D341Med (cell line): ENCODE results near the gene FBXO44.

Experiments used
- DNase-seq: peaks from one replicate; pipeline ENCODE4 v3.0.0; 2012; ENCODE audit warnings: low spot score

The FBXO44 gene

GRCh38 chr1:11640101-11640500 is 14.6 kb upstream of the FBXO44 start:
- no peak for DNase-seq

DNA sequence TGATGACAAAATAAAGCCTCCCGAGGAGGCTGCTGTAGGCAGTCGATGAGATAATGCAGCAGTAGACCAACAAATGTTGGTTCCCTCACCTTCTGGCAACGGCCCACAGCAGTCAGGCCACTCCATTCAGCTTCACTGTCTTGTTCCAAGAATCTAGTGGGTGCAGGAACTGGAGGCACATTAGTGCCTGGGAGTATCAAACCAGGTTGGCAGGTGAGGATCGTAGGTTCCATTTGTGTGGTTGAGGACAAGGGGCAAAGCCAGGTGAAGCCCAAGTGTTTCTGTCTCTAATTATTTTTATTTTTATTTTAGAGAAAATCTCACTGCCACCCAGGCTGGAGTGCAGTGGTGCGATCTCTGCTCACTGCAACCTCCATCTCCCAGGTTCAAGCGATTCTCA is 13.7 kb upstream of the FBXO44 start:
- DNase-seq: no peak

DNA sequence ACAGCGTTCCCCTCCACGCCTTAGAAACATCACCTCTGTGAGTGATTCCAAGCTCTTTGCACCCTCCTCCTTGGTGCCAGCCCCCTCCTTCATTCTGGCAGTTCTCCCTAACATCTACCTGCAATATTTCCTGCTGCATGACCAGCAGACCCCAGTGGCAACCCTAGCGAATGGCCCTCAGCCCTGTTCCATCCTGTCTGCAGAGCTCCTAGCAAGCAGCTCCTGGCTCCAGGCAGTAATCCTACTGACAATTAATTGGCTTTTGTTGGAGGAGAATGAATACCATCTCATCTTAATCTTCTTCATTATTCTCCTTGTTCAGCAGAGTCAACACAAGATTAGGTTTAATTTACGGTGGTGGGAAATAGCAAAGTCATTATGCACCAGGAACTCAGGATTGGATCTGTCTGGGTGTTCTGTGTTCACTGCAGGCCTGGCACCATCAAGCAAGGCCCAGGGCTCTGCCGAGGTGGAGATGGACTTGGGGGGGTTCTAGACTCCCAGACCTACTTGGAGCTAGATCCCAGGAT is 12.8 kb upstream of the FBXO44 start:
- DNase-seq: peak; percentile 45

DNA sequence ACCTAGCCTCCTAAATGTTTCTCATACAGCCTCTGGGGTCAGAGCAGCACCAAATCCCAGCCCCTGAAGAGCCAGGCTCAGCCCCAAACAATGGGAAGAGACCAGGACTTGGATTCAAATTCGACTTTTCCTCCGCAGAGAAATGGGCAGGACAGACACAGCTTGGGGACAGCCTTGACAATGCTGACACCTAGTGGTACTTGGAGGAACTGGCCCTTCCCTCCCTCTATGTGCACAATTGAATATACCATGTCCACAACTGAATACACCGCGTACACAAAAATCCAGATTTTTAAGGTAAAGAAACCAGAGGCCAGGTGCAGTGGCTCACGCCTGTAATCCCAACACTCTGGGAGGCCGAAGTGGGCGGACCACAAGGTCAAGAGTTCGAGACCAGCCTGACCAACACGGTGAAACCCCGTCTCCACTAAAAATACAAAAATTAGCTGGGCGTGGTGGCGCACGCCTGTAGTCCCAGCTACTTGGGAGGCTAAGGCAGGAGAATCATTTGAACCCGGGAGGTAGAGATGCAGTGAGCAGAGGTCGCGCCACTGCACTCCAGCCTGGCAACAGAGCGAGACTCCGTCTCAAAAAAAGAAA is 12.2 kb upstream of the FBXO44 start:
- peak; percentile 77 for DNase-seq

- DNase-seq: no peak
Measured at GRCh38 chr1:11643782-11644181, 10.9 kb upstream of the FBXO44 start.

GRCh38 chr1:11645270-11645669 is 9.4 kb upstream of the FBXO44 start:
- DNase-seq: no peak

DNA sequence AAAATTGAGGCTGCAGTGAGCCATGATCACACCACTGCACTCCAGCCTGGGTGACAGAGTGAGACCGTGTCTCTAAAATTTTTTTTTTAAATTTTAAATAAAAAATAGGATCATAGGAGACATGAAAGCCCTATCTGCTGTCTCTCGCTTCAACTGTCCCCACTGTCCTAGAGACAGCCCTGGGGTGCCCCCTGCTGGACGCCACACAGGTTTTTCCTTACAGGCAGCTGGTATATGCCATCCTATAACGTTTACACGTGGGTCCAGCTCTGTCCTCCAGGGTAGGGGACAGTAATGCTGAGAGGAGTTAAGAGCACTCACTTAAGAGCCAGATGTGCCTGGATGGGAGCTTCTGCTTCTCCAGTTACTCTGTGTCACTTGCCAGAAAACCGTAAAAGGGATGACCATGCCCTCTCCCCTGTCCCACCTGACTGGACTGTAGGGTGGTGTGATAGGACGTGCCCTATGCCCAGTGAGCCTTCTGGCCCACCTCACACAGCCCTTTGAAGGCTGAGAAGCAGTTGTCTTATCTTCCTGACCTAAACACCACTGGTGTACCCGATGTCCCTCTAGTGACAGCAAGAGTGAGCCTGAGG is 8.9 kb upstream of the FBXO44 start:
- peak; percentile 77 for DNase-seq

GRCh38 chr1:11646317-11646716 is 8.4 kb upstream of the FBXO44 start:
- DNase-seq: no peak

DNA sequence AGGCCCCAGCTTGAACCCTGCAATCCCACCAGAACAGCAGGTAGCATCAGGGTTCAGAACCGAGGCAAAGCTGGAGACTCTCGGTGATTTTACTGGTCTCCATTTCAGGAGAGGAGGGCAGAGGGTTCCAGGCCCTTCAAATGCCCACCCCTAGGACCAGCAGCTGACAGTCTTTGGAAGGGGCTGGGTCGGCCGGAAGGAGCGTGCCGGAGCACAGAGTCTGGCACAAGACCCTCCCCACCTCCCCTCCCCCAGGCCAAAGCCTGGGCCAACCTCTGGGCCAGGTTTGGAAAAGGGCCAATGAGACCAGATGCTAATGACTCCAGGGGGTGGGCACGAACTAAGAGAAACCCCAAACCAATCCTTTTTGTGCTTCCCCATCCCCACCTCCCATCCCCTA is 7.3 kb upstream of the FBXO44 start:
- DNase-seq: no peak

DNA sequence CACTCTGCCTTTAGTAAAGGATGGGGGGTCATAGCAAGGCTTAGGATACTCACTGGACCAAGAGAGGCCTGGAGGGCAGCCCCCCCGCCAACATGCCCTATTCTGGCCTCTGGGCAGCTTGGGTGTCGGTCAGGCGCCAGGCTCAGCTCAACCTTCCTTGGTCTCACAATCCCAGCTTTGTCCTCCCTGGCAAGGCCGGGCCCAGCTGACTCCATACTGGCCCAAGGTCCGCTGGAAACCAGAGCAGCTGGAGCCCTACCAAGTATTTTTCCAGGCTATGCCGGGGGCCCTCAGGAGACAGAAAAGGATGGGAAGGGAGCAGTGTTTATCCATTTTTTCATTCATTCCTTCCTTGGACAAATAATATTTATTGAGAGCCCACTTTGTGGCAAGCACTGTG is 6.6 kb upstream of the FBXO44 start:
- DNase-seq: no peak

DNA sequence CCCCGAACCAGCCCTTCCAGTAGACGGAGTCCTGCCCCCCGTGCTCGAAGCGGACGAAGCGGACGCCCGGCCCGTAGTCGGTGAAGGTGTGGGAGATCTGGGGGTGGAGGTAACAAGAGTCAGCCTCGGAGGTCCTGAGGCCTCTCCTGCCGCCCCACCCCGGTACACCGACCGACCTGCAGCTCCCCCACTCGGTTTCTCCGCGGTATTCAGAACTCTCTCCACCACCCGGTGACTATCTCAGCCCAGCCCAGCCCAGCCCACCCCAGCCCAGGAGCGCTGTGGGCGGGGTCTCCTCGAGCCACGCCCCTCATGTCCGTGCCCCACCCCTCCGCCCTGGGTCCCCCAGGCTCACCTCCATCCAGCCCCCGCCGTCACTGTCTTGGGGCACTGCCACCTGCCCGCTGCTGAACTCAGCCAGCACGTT is 5.9 kb upstream of the FBXO44 start:
- DNase-seq: no peak

GRCh38 chr1:11649237-11649623 is 5.4 kb upstream of the FBXO44 start:
- DNase-seq: no peak

DNA sequence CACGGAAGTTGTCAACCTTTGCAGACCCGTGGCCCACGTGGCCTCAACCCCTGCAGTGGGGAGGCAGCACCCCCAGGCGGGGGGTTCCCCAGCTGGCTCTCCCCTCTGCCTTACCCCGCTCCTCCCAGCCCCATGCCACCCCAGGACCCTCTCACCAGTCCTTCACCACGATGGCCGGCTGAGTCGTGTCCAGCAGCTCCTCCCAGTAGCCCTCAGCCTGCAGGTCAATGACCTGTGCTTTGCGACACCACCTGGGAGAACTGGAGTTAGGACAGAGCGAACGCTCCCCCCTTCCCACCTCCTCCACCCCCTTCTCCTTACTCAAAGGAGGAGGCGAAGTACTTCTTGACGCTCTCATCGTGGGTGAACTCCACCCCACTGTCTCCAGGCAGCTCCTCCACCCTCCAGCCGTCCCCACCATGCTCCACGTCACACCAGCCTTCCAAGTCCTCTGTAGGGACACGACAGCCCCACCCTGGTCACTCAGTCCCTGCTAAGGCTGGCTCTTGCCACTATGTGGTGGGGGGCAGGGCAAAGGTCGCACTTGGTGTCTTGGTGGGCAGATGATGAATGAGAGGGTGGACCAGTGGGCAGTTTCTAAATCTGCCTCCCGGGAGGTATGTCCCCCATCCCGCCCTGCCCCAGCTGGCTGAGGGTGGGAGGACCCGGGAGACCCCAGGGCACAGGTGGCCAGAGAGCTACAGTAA is 4.9 kb upstream of the FBXO44 start:
- DNase-seq: no peak

- peak; percentile 69 for DNase-seq
Measured at GRCh38 chr1:11650331-11650991, 4.2 kb upstream of the FBXO44 start.

DNA sequence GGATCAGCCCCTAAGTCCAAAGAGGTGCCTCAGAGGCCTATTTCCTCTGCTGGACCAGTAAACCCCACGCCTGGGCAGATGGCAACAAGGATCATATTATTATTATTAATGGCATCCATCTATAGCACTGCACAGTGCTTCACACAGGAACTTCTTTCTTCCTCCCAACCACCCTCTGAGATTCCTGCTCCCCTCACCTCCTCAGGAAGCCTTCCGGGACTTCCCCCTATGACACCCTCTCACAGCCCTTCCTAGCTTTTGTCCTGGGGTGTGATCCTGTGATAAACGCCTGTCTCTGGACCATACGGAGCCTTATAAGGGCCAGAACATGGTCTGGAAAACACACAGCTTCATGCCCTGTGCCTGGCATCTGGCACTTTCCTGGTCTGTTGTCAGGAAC is 3.7 kb upstream of the FBXO44 start:
- DNase-seq: no peak

GRCh38 chr1:11652203-11652780 is 2.4 kb upstream of the FBXO44 start:
- no peak for DNase-seq

- DNase-seq: no peak
Measured at GRCh38 chr1:11653101-11653860, 1.4 kb upstream of the FBXO44 start.

DNA sequence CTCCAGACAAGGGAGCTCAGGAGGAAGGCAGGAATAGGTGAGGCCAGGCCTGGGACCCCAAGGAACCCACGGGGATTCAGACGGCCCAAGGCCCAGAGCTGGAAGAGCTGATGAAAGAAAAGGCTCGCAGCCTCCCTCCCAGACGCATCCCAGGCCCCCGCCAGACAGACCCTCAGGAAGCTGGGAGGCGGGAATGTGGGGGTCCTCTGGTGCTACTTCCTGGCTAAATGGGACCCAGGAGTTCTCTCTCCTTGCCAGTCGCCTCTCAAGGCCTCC is 878 bp upstream of the FBXO44 start:
- DNase-seq: no peak

- DNase-seq: no peak
Measured at GRCh38 chr1:11654939-11655808, 497 bp downstream of the FBXO44 start.

DNA sequence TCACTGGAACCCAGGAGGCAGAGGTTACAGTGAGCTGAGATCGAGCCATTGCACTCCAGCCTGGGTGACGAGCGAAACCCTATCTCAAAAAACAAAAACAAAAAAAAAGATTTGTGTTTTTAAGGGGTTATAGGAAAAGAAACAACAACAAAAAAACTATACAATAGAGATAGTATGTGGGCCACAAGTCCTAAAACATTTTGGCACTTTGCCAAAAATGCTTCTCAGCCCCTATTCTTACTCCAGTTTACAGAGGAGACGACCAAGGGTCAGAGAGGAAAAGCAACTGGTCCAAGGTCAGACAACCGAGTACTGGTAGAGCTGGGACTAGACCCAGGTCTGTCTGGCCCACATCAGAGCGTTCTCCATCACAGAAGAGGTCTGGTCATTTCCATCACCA is 3.0 kb downstream of the FBXO44 start:
- no peak for DNase-seq

- DNase-seq: no peak
Measured at GRCh38 chr1:11658542-11658941, 3.9 kb downstream of the FBXO44 start.
